ENCODE measurements around the gene KIFAP3. TPM values are rescaled to one million over a fixed set of nuclear protein-coding genes. Genes with fewer than 3 reads are reported as not detected.

The KIFAP3 gene
- total and polyA plus RNA-seq, 7 donors, result 14.4 to 36.7 (median 28.1) TPM

DNA sequence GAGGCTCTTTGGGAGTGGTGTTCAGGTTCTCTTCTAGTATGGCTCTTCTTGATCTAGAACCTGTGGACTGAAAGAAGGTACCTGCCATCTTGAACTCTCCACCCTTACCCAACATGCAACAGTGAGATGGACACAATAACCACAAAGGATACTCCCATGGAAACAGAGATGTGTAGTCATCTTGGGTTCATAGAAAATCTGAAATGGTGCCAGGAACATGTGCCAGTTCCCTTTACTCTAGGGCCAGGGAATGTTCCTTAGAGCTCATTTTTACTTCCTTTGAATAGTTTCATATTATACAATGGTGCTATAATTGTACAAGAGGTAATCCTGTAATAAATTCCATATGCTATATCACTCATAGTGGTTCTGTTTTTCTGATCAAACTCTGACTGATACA is 167.6 kb downstream of the KIFAP3 start:
- DNase-seq, result no peak
- Histone ChIP-seq H3K27me3 (peaks cover 0 to 6% (median 0%) of the 10 kb centered on the region in 3 donors), H3K9me3 (no peaks in the 10 kb centered on the region), H3K36me3 (no peaks in the 10 kb centered on the region), H3K4me1 (no peaks in the 10 kb centered on the region), H3K4me3 (no peak overlapping the region), H3K27ac (no peak overlapping the region)
- intact Hi-C loops (cut with DNase I), result no loop called here
- no peak for TF ChIP-seq POLR2AphosphoS5 (IDR thresholded peaks at IDR 0.05)
- TF ChIP-seq POLR2A (IDR thresholded peaks at IDR 0.05), result no peak
- TF ChIP-seq EP300 (IDR thresholded peaks at IDR 0.05), result no peak
- TF ChIP-seq CTCF (IDR thresholded peaks at IDR 0.05), result no peak

DNA sequence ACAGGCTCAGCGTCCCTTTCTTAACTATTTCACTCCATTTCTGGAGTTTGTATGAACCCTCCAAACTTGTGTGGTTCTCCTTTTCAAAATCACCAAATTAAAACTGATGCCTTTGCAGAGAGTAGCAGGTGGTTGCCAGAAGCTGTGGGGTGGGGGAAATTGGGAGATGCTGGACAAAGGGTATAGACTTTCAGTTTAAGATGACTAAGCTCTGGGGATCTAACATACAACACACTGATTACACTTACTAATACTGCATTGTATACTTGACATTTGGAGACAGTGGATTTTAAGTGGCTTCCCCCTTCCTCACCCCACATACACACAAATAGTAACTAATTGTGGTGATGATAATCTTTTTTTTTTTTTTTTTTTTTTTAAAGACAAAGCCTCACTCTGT is 169.7 kb downstream of the KIFAP3 start:
- Histone ChIP-seq H3K4me1 (no peaks in the 10 kb centered on the region), H3K9me3 (no peaks in the 10 kb centered on the region), H3K36me3 (no peaks in the 10 kb centered on the region), H3K4me3 (no peak overlapping the region), H3K27ac (no peak overlapping the region), H3K27me3 (peaks cover 0 to 10% (median 0%) of the 10 kb centered on the region in 3 donors)
- TF ChIP-seq EP300 (IDR thresholded peaks at IDR 0.05), result no peak
- no peak for TF ChIP-seq CTCF (IDR thresholded peaks at IDR 0.05)
- TF ChIP-seq POLR2AphosphoS5 (IDR thresholded peaks at IDR 0.05), result no peak
- no peak for TF ChIP-seq POLR2A (IDR thresholded peaks at IDR 0.05)
- DNase-seq, result no peak
- 91 to 98% methylated on average over 1 of the region's 1 CpG for WGBS, 2 donors
- intact Hi-C loops (cut with DNase I), result no loop called here

DNA sequence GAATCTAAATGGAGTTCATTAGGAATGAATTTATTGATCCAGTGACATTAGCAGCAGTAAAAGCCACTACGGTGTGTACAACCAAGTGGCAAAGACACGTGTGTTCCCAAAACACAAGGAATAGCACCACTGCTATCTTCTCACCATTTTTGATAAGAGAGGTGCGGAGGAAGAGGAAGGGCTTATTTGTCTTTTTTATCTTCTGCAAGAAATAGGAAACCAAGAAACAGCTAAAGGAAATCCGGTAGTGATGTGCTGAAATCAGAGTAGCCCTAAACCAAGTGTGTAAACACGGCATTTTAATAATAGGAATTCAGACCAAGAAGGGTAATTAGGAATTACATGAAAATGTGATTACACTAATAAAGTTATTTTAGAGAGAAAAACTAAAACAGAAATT is 171.7 kb downstream of the KIFAP3 start:
- no peak for DNase-seq
- intact Hi-C loops (cut with DNase I), result no loop called here
- Histone ChIP-seq H3K4me1 (no peaks in the 10 kb centered on the region), H3K9me3 (no peaks in the 10 kb centered on the region), H3K27me3 (peaks cover 0 to 10% (median 5%) of the 10 kb centered on the region in 3 donors), H3K4me3 (no peak overlapping the region), H3K36me3 (no peaks in the 10 kb centered on the region), H3K27ac (no peak overlapping the region)
- no peak for TF ChIP-seq CTCF (IDR thresholded peaks at IDR 0.05)
- no peak for TF ChIP-seq POLR2AphosphoS5 (IDR thresholded peaks at IDR 0.05)
- TF ChIP-seq POLR2A (IDR thresholded peaks at IDR 0.05), result no peak
- no peak for TF ChIP-seq EP300 (IDR thresholded peaks at IDR 0.05)
- 63 to 79% methylated on average over 5 of the region's 5 CpGs for WGBS, 2 donors

GRCh38 chr1:169901115-169901514 is 173.4 kb downstream of the KIFAP3 start:
- peaks cover 0 to 10% (median 5%) of the 10 kb centered on the region in 3 donors for H3K27me3 ChIP-seq
- no peak for DNase-seq
- no peaks in the 10 kb centered on the region for H3K36me3 ChIP-seq
- TF ChIP-seq EP300 (IDR thresholded peaks at IDR 0.05), result no peak
- TF ChIP-seq CTCF (IDR thresholded peaks at IDR 0.05), result no peak
- TF ChIP-seq POLR2A (IDR thresholded peaks at IDR 0.05), result no peak
- no peak for TF ChIP-seq POLR2AphosphoS5 (IDR thresholded peaks at IDR 0.05)
- H3K4me1 ChIP-seq, result no peaks in the 10 kb centered on the region
- no peak overlapping the region for H3K4me3 ChIP-seq
- H3K9me3 ChIP-seq, result no peaks in the 10 kb centered on the region
- H3K27ac ChIP-seq, result no peak overlapping the region
- intact Hi-C loops (cut with DNase I), result no loop called here

DNA sequence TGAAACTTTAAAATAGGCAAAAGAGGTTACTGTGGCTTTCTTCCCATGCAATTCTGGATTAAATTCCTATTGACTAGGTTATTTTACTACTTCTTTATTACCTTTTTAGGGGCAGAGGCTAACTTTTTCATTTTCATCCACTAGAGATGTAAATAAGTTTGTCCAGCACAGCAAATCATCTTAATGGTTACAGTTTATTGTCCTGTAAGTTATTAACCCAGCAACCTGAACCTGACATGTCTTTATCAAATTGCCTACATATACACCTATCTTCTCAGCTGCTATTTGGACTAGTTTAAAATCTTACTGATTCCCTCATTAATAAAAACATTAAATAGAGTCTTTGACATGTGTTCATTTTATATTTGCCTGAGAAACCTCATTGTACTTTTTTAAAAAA is 173.9 kb downstream of the KIFAP3 start:
- Histone ChIP-seq H3K4me3 (no peak overlapping the region), H3K27ac (no peak overlapping the region), H3K27me3 (peaks cover 0 to 10% (median 5%) of the 10 kb centered on the region in 3 donors), H3K36me3 (no peaks in the 10 kb centered on the region), H3K4me1 (no peaks in the 10 kb centered on the region), H3K9me3 (no peaks in the 10 kb centered on the region)
- TF ChIP-seq CTCF (IDR thresholded peaks at IDR 0.05), result no peak
- TF ChIP-seq EP300 (IDR thresholded peaks at IDR 0.05), result no peak
- TF ChIP-seq POLR2A (IDR thresholded peaks at IDR 0.05), result no peak
- no peak for TF ChIP-seq POLR2AphosphoS5 (IDR thresholded peaks at IDR 0.05)
- DNase-seq, result no peak
- intact Hi-C loops (cut with DNase I), result no loop called here
